Small intestine (tissue), 7 donors: ENCODE results near the gene DNAH6. TPM values are rescaled to one million over a fixed set of nuclear protein-coding genes. Genes with fewer than 3 reads are reported as not detected.
A peak's percentile ranks its signal among the peaks of the same experiment; 100 is the strongest.

ENCODE experiments used
- DNase-seq, 2 donors: peaks; one replicate each; pipeline versions ENCODE4 v3.0.0 to v3.0.0-alpha.2; 2013
- FAIRE-seq: peaks from 2 replicates; lab custom pipeline; 2012; peaks lifted over from hg19 to GRCh38; lab: Jason Lieb, UNC
- H3K27ac ChIP-seq, 3 donors: one replicate each; pipeline ENCODE4 v1.5.1; 2013; ENCODE audit warnings: low read length in 2 of 3, mild to moderate bottlenecking in 2 of 3, control low read depth in 1 of 3, inconsistent platforms in 1 of 3, low read depth in 1 of 3, moderate library complexity in 1 of 3
- H3K27me3 ChIP-seq, 3 donors: one replicate each; pipeline ENCODE4 v1.6.1; 2013; ENCODE audit warnings: low read length in 3 of 3, inconsistent platforms in 1 of 3; ENCODE audit not compliant: control insufficient read depth in 3 of 3, insufficient read depth in 3 of 3
- H3K36me3 ChIP-seq, 3 donors: one replicate each; pipeline ENCODE4 v1.6.1; 2013; ENCODE audit warnings: low read length in 3 of 3, inconsistent platforms in 1 of 3, low read depth in 1 of 3, mild to moderate bottlenecking in 1 of 3, moderate library complexity in 1 of 3; ENCODE audit not compliant: control insufficient read depth in 3 of 3, insufficient read depth in 2 of 3
- H3K4me1 ChIP-seq, 3 donors: one replicate each; pipeline ENCODE4 v1.6.1; 2013; ENCODE audit warnings: low read length in 2 of 3, inconsistent platforms in 1 of 3, low read depth in 1 of 3, mild to moderate bottlenecking in 1 of 3, moderate library complexity in 1 of 3; ENCODE audit not compliant: control insufficient read depth in 3 of 3, insufficient read depth in 2 of 3
- H3K4me3 ChIP-seq, 3 donors: one replicate each; pipeline ENCODE4 v1.5.1; 2013; ENCODE audit warnings: low read length in 3 of 3, control low read depth in 1 of 3, inconsistent platforms in 1 of 3, low read depth in 1 of 3, mild to moderate bottlenecking in 1 of 3, moderate library complexity in 1 of 3
- H3K9me3 ChIP-seq, 2 donors: one replicate each; pipeline ENCODE4 v1.6.1; 2013; ENCODE audit warnings: low read depth in 1 of 2, low read length in 1 of 2; ENCODE audit not compliant: control insufficient read depth in 2 of 2, insufficient read depth in 1 of 2
- WGBS, 3 donors: extraction: QIAGEN DNeasy Blood & Tissue Kit; methylation state at CpG; one replicate each; pipeline ENCODE4 v1.1.7; 2013; 5-methylcytosine and 5-hydroxymethylcytosine counted together
- polyA plus RNA-seq, 4 donors: library from polyadenylated mRNA; stranded (reverse) in 3 of 4; unstranded in 1 of 4; fragments of 200-250 nt in 3 of 4; fragments of 120-200 nt in 1 of 4; gene quantifications; one replicate each; pipeline versions ENCODE4 v1.2.1 to v1.2.3, GENCODE V29; 2013
- donor health status: healthy with polysubstance abuse.
- donor health status: control.
- donor health status: control.
- donor health status: Bipolar disorder and iron deficiency.
- donor health status: healthy.

Gene DNAH6
- polyA plus RNA-seq, 4 donors = 0.22 to 1.4 (median 0.24) TPM; not detected in 1

GRCh38 chr2:84849271-84849952 is 333.1 kb downstream of the DNAH6 start:
- Histone ChIP-seq H3K9me3 (peaks cover 0 to 12% of the 10 kb centered on the region in 2 donors), H3K36me3 (peaks cover 0 to 20% (median 0%) of the 10 kb centered on the region in 3 donors), H3K27ac (no peak overlapping the region), H3K27me3 (no peaks in the 10 kb centered on the region), H3K4me1 (no peaks in the 10 kb centered on the region), H3K4me3 (no peak overlapping the region)
- FAIRE-seq = no peak
- no peak for DNase-seq
- 77 to 85% (median 85%) methylated on average over 8 of the region's 8 CpGs for WGBS, 3 donors

GRCh38 chr2:84850471-84850870 is 334.2 kb downstream of the DNAH6 start:
- DNase-seq (no peak), FAIRE-seq (no peak)
- H3K27ac ChIP-seq = no peak overlapping the region
- H3K4me1 ChIP-seq = peaks cover 0 to 5% (median 0%) of the 10 kb centered on the region in 3 donors
- 94 to 100% (median 97%) methylated on average over 4 of the region's 4 CpGs for WGBS, 3 donors
- H3K9me3 ChIP-seq = peaks cover 0 to 12% of the 10 kb centered on the region in 2 donors
- H3K4me3 ChIP-seq = no peak overlapping the region
- H3K36me3 ChIP-seq = peaks cover 0 to 20% (median 0%) of the 10 kb centered on the region in 3 donors
- H3K27me3 ChIP-seq = no peaks in the 10 kb centered on the region

- no peaks in the 10 kb centered on the region for H3K27me3 ChIP-seq
- peaks cover 0 to 5% (median 0%) of the 10 kb centered on the region in 3 donors for H3K4me1 ChIP-seq
- H3K4me3 ChIP-seq = no peak overlapping the region
- H3K27ac ChIP-seq = no peak overlapping the region
- H3K36me3 ChIP-seq = peaks cover 0 to 18% (median 0%) of the 10 kb centered on the region in 3 donors
- DNase-seq (no peak), FAIRE-seq (no peak)
- WGBS, 3 donors = 71 to 93% (median 83%) methylated on average over 3 of the region's 3 CpGs
- peaks cover 0 to 12% of the 10 kb centered on the region in 2 donors for H3K9me3 ChIP-seq
These were observed 335.6 kb downstream of the DNAH6 start for GRCh38 chr2:84851876-84852275.

GRCh38 chr2:84854850-84855249 is 338.6 kb downstream of the DNAH6 start:
- Histone ChIP-seq H3K27ac (no peak overlapping the region), H3K27me3 (no peaks in the 10 kb centered on the region), H3K9me3 (peaks cover 0 to 12% of the 10 kb centered on the region in 2 donors), H3K4me3 (no peak overlapping the region), H3K4me1 (peaks cover 0 to 5% (median 0%) of the 10 kb centered on the region in 3 donors), H3K36me3 (peaks cover 0 to 8% (median 0%) of the 10 kb centered on the region in 3 donors)
- FAIRE-seq (no peak), DNase-seq (peak in 1 of 2 donors; percentile 24)
- 62 to 78% (median 71%) methylated on average over 4 of the region's 4 CpGs for WGBS, 3 donors

- 57 to 84% (median 81%) methylated on average over 11 of the region's 11 CpGs for WGBS, 3 donors
- peaks cover 0 to 5% (median 0%) of the 10 kb centered on the region in 3 donors for H3K4me1 ChIP-seq
These were observed 339.4 kb downstream of the DNAH6 start for GRCh38 chr2:84855731-84856130.

GRCh38 chr2:84856787-84857186 is 340.5 kb downstream of the DNAH6 start:
- WGBS, 3 donors = 77 to 86% (median 79%) methylated on average over 6 of the region's 6 CpGs
- FAIRE-seq (no peak), DNase-seq (peak; percentile 15 to 25)

More at GRCh38 chr2:84855731-84856130, 339.4 kb downstream of the DNAH6 start:
- DNase-seq = no peak
- FAIRE-seq = no peak
- peaks cover 0 to 12% of the 10 kb centered on the region in 2 donors for H3K9me3 ChIP-seq
- H3K4me3 ChIP-seq = no peak overlapping the region
- H3K27me3 ChIP-seq = no peaks in the 10 kb centered on the region
- H3K27ac ChIP-seq = no peak overlapping the region
- H3K36me3 ChIP-seq = peaks cover 0 to 7% (median 0%) of the 10 kb centered on the region in 3 donors

GRCh38 chr2:84857566-84857965 is 341.3 kb downstream of the DNAH6 start:
- FAIRE-seq = no peak
- DNase-seq = no peak
- no peak overlapping the region for H3K4me3 ChIP-seq
- 95 to 96% (median 95%) methylated on average over 5 of the region's 5 CpGs for WGBS, 3 donors
- peaks cover 0 to 3% (median 0%) of the 10 kb centered on the region in 3 donors for H3K36me3 ChIP-seq
- peaks cover 0 to 9% of the 10 kb centered on the region in 2 donors for H3K9me3 ChIP-seq
- H3K27ac ChIP-seq = no peak overlapping the region
- peaks cover 0 to 5% (median 0%) of the 10 kb centered on the region in 3 donors for H3K4me1 ChIP-seq
- no peaks in the 10 kb centered on the region for H3K27me3 ChIP-seq

More at GRCh38 chr2:84856787-84857186, 340.5 kb downstream of the DNAH6 start:
- no peak overlapping the region for H3K4me3 ChIP-seq
- peaks cover 0 to 8% (median 0%) of the 10 kb centered on the region in 3 donors for H3K36me3 ChIP-seq
- H3K27me3 ChIP-seq = no peaks in the 10 kb centered on the region
- H3K27ac ChIP-seq = no peak overlapping the region
- peaks cover 0 to 12% of the 10 kb centered on the region in 2 donors for H3K9me3 ChIP-seq
- H3K4me1 ChIP-seq = peaks cover 0 to 5% (median 0%) of the 10 kb centered on the region in 3 donors

GRCh38 chr2:84858123-84858522 is 341.8 kb downstream of the DNAH6 start:
- Histone ChIP-seq H3K4me3 (no peak overlapping the region), H3K9me3 (peaks cover 0 to 6% of the 10 kb centered on the region in 2 donors), H3K36me3 (peaks cover 0 to 3% (median 0%) of the 10 kb centered on the region in 3 donors), H3K4me1 (peaks cover 0 to 5% (median 0%) of the 10 kb centered on the region in 3 donors), H3K27me3 (no peaks in the 10 kb centered on the region), H3K27ac (no peak overlapping the region)
- no peak for DNase-seq
- FAIRE-seq = no peak
- WGBS, 3 donors = 79 to 98% (median 88%) methylated on average over 3 of the region's 3 CpGs
